Effector memory CD8-positive, alpha-beta T cell (primary cell): ENCODE data around the gene PHRF1.

Experiments
- ATAC-seq: fragments of 150-1000 bp; cut with Tn5 transposase; replicated peaks from 2 replicates; pipeline ENCODE4 v1.10.0; 2021; ENCODE audit warnings: mild to moderate bottlenecking, moderate library complexity
- DNase-seq, 3 experiments: peaks; one replicate each; pipeline ENCODE4 v3.0.0; 2021
- H3K27ac Mint-ChIP-seq, 2 donors: one replicate each; pipeline ENCODE4 v1.8.0; 2022; ENCODE audit warnings: mild to moderate bottlenecking in 2 of 2, mixed read lengths in 2 of 2, moderate library complexity in 2 of 2
- H3K27me3 Mint-ChIP-seq, 2 donors: one replicate each; pipeline ENCODE4 v1.8.0; 2022; ENCODE audit warnings: mixed read lengths in 2 of 2
- H3K36me3 Mint-ChIP-seq: one replicate; pipeline ENCODE4 v1.8.0; 2022; ENCODE audit warnings: mild to moderate bottlenecking, moderate library complexity, mixed read lengths; ENCODE audit not compliant: insufficient read depth
- H3K4me1 Mint-ChIP-seq, 2 donors: one replicate each; pipeline ENCODE4 v1.8.0; 2022; ENCODE audit warnings: low read depth in 2 of 2, mixed read lengths in 2 of 2
- H3K4me3 Mint-ChIP-seq, 2 donors: one replicate each; pipeline ENCODE4 v1.8.0; 2022; ENCODE audit warnings: mild to moderate bottlenecking in 2 of 2, mixed read lengths in 2 of 2, moderate library complexity in 2 of 2
- H3K9me3 Mint-ChIP-seq, 2 donors: one replicate each; pipeline ENCODE4 v1.8.0; 2022; ENCODE audit warnings: mixed read lengths in 2 of 2

Gene PHRF1

GRCh38 chr11:578276-579035, 2.2 kb downstream of the PHRF1 start:
- Mint-ChIP-seq H3K4me1 (peaks cover 33 to 50% of the 10 kb centered on the region in 2 donors), H3K4me3 (peak overlapping the region; percentile 80 to 82), H3K27me3 (peaks cover 0 to 16% of the 10 kb centered on the region in 2 donors), H3K27ac (peak overlapping the region; percentile 64 to 84), H3K36me3 (peaks cover 42% of the 10 kb centered on the region), H3K9me3 (no peaks in the 10 kb centered on the region)
- no peak for DNase-seq
- no peak for ATAC-seq

- no peak for DNase-seq
- Mint-ChIP-seq H3K36me3 (peaks cover 55% of the 10 kb centered on the region), H3K27me3 (peaks cover 0 to 5% of the 10 kb centered on the region in 2 donors), H3K4me3 (peak overlapping the region; percentile 10 to 38), H3K27ac (peak overlapping the region in 1 of 2 donors; percentile 84), H3K9me3 (no peaks in the 10 kb centered on the region), H3K4me1 (peaks cover 27 to 47% of the 10 kb centered on the region in 2 donors)
- ATAC-seq, result no peak
Observed at GRCh38 chr11:579830-580601, 3.7 kb downstream of the PHRF1 start.

GRCh38 chr11:581342-581741, 5.1 kb downstream of the PHRF1 start:
- ATAC-seq, result no peak
- Mint-ChIP-seq H3K36me3 (peaks cover 53% of the 10 kb centered on the region), H3K9me3 (no peaks in the 10 kb centered on the region), H3K4me1 (peaks cover 29 to 47% of the 10 kb centered on the region in 2 donors), H3K4me3 (peak overlapping the region in 1 of 2 donors; percentile 54), H3K27ac (no peak overlapping the region), H3K27me3 (no peaks in the 10 kb centered on the region)
- DNase-seq, result no peak

GRCh38 chr11:581752-582151, 5.5 kb downstream of the PHRF1 start:
- no peaks in the 10 kb centered on the region for H3K9me3 Mint-ChIP-seq
- peaks cover 56% of the 10 kb centered on the region for H3K36me3 Mint-ChIP-seq
- no peak overlapping the region for H3K4me3 Mint-ChIP-seq
- no peak overlapping the region for H3K27ac Mint-ChIP-seq
- DNase-seq (no peak), ATAC-seq (no peak)
- peaks cover 30 to 50% of the 10 kb centered on the region in 2 donors for H3K4me1 Mint-ChIP-seq
- H3K27me3 Mint-ChIP-seq, result no peaks in the 10 kb centered on the region

GRCh38 chr11:584287-584686, 8.0 kb downstream of the PHRF1 start:
- Mint-ChIP-seq H3K4me3 (no peak overlapping the region), H3K27ac (peak overlapping the region; percentile 49 to 69), H3K27me3 (no peaks in the 10 kb centered on the region), H3K9me3 (no peaks in the 10 kb centered on the region), H3K36me3 (peaks cover 75% of the 10 kb centered on the region), H3K4me1 (peaks cover 29 to 41% of the 10 kb centered on the region in 2 donors)
- DNase-seq (no peak), ATAC-seq (no peak)

GRCh38 chr11:586376-587316, 10.4 kb downstream of the PHRF1 start:
- ATAC-seq (no peak), DNase-seq (no peak)
- H3K9me3 Mint-ChIP-seq, result no peaks in the 10 kb centered on the region
- peak overlapping the region in 1 of 2 donors; percentile 49 for H3K4me3 Mint-ChIP-seq
- H3K4me1 Mint-ChIP-seq, result peaks cover 17 to 29% of the 10 kb centered on the region in 2 donors
- H3K27ac Mint-ChIP-seq, result peak overlapping the region; percentile 99
- H3K36me3 Mint-ChIP-seq, result peaks cover 82% of the 10 kb centered on the region
- H3K27me3 Mint-ChIP-seq, result no peaks in the 10 kb centered on the region

DNA sequence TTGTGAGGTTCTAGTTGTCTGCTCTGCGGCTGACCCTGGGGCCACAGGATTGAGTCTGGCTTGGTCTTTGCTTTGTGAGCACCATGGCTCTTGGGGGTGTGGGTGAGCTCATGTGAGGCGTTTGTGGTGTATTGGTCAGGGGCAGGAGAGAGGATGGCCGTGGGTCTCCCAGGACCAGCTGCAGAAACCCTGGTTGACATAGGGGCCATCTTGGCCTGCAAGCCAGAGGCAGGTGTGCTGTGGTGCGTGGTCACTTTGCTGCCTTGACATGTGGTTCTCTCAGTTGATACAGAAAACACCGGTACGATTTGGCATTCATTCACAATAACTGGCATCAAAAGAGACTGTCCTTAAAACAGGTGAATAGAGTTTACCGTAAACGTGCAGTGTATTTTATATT, 11.3 kb downstream of the PHRF1 start:
- Mint-ChIP-seq H3K4me3 (peak overlapping the region; percentile 70 to 71), H3K4me1 (peaks cover 16 to 29% of the 10 kb centered on the region in 2 donors), H3K9me3 (no peaks in the 10 kb centered on the region), H3K27ac (peak overlapping the region; percentile 99), H3K36me3 (peaks cover 82% of the 10 kb centered on the region), H3K27me3 (no peaks in the 10 kb centered on the region)
- DNase-seq (no peak), ATAC-seq (peak; percentile 9)

DNA sequence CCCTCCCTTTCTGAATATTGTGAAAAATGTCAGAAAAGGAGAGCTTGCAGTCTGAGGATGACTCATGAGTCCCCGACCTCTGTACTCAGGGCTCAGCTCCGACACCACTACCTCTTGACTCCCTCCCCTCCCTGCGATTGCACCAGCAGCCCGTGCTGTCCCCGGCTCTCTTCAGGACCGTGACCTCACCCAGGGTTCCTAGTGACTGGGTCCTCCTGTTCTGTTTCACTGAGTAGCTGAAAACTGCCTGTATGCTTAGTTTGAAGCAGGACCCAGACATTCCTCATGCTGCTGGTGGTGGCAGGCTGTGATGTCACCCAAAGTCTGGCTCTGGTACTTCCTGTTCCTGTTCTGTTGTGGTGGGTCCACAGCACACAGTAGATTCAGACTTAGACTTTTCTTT, 11.7 kb downstream of the PHRF1 start:
- H3K36me3 Mint-ChIP-seq, result peaks cover 82% of the 10 kb centered on the region
- no peaks in the 10 kb centered on the region for H3K27me3 Mint-ChIP-seq
- peak; percentile 54 to 61 (median 60) for DNase-seq
- no peaks in the 10 kb centered on the region for H3K9me3 Mint-ChIP-seq
- peak overlapping the region; percentile 70 to 71 for H3K4me3 Mint-ChIP-seq
- ATAC-seq, result peak; percentile 93
- H3K27ac Mint-ChIP-seq, result peak overlapping the region; percentile 99
- H3K4me1 Mint-ChIP-seq, result peaks cover 16 to 29% of the 10 kb centered on the region in 2 donors

DNA sequence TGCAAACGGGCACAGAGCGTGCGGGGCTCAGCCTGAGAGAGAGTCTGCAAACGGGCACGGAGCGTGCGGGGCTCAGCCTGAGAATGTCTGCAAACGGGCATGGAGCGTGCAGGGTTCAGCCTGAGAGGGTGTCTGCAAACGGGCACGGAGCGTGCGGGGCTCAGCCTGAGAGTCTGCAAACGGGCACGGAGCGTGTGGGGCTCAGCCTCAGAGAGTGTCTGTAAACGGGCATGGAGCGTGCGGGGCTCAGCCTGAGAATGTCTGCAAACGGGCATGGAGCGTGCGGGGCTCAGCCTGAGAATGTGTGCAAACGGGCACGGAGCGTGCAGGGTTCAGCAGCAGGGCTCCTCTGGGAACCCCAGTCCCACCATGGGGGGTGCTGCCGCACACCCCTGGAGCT, 13.5 kb downstream of the PHRF1 start:
- Mint-ChIP-seq H3K36me3 (peaks cover 81% of the 10 kb centered on the region), H3K27ac (peak overlapping the region; percentile 59 to 67)

DNA sequence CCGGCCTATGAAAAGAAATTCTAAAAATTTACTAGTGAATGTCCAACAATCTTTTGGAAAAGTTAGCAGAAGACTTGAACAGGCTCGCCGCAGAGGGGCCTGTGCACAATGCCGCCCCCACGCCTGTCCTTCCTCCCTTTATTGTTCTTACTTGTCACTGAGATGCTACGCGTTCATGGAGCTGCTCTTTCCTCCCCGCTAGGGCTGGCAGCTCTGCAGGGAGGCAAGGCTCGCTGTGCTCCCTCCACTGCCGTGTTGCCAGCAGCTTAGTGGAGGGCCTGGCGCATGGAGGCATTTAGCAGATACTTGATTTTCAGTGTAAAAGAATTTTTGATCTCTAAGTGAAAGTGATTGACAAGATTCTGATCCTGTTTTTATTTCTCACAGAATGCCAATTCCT, 14.7 kb downstream of the PHRF1 start:
- Mint-ChIP-seq H3K4me1 (peaks cover 16 to 27% of the 10 kb centered on the region in 2 donors), H3K4me3 (no peak overlapping the region), H3K27me3 (no peaks in the 10 kb centered on the region), H3K9me3 (no peaks in the 10 kb centered on the region), H3K36me3 (peaks cover 86% of the 10 kb centered on the region), H3K27ac (no peak overlapping the region)
- DNase-seq, result no peak
- no peak for ATAC-seq

More for the DNA sequence above, 13.5 kb downstream of the PHRF1 start:
- ATAC-seq, result no peak
- Mint-ChIP-seq H3K4me3 (no peak overlapping the region), H3K27me3 (no peaks in the 10 kb centered on the region), H3K9me3 (no peaks in the 10 kb centered on the region), H3K4me1 (peaks cover 16 to 27% of the 10 kb centered on the region in 2 donors)
- no peak for DNase-seq

GRCh38 chr11:592501-592900, 16.2 kb downstream of the PHRF1 start:
- H3K36me3 Mint-ChIP-seq, result peaks cover 84% of the 10 kb centered on the region
- peak overlapping the region in 1 of 2 donors; percentile 60 for H3K27ac Mint-ChIP-seq
- ATAC-seq, result no peak
- peaks cover 14 to 24% of the 10 kb centered on the region in 2 donors for H3K4me1 Mint-ChIP-seq
- H3K9me3 Mint-ChIP-seq, result no peaks in the 10 kb centered on the region
- no peak for DNase-seq
- no peaks in the 10 kb centered on the region for H3K27me3 Mint-ChIP-seq
- no peak overlapping the region for H3K4me3 Mint-ChIP-seq

DNA sequence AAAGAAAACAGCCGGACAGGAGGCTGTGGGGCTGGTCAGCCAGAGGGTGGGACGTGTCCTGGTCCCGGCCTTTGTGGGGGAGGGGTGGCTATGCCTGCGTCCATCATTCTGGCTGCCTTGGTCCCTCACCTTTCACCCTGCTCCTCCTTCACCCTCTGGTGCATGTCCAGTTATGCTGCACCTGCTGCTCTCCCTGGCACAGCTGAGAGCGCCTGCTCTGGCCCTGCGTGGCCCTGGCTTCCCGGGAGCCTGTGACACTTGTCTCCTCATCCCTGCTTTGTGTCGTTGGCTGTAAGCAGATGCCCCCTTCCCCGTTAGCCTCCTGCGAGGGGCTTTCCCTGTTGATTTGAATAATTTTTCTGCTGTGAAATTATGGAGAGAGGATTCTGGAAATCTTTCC, 16.6 kb downstream of the PHRF1 start:
- H3K27me3 Mint-ChIP-seq, result no peaks in the 10 kb centered on the region
- DNase-seq (no peak), ATAC-seq (no peak)
- H3K36me3 Mint-ChIP-seq, result peaks cover 80% of the 10 kb centered on the region
- H3K9me3 Mint-ChIP-seq, result no peaks in the 10 kb centered on the region
- H3K4me1 Mint-ChIP-seq, result peaks cover 11 to 20% of the 10 kb centered on the region in 2 donors
- H3K4me3 Mint-ChIP-seq, result no peak overlapping the region
- peak overlapping the region in 1 of 2 donors; percentile 60 for H3K27ac Mint-ChIP-seq

DNA sequence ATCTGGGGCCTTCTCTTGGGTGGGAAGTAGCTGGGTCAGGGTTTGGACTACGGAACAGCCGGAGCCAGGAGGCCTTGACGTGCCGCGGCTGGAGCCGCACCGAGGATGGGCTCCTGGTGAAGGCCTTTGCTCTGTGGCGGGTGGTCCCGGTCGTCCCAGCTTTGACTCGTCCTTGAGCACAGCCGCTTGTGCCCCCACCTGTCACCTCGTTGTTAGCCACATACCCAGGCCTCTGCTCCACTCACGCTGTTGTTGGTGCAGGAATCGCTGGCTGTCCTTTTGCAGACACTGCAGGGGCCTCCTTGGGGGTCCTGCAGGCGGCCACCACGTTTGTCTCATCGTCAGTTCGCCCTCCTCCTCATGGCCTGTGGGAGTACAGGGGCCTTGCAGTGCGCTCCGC, 17.1 kb downstream of the PHRF1 start:
- no peak for DNase-seq
- Mint-ChIP-seq H3K9me3 (no peaks in the 10 kb centered on the region), H3K27ac (peak overlapping the region in 1 of 2 donors; percentile 60), H3K4me3 (no peak overlapping the region), H3K4me1 (peaks cover 7 to 15% of the 10 kb centered on the region in 2 donors), H3K36me3 (peaks cover 80% of the 10 kb centered on the region), H3K27me3 (no peaks in the 10 kb centered on the region)
- ATAC-seq, result no peak
